ENCODE results near the gene MSANTD3.
"Not testable (repeated sequence)": the region's sequence is repeated elsewhere in the genome, so short reads cannot be mapped to it uniquely, and the experiment has no call there.

The MSANTD3 gene

GRCh38 chr9:100430286-100430940 is 3.5 kb downstream of the MSANTD3 start:
- no peak for DNase-seq

GRCh38 chr9:100431886-100432285 is 4.9 kb downstream of the MSANTD3 start:
- DNase-seq, result no peak

- DNase-seq, result no peak
Measured at GRCh38 chr9:100432736-100433135, 5.8 kb downstream of the MSANTD3 start.

- DNase-seq, result no peak
Measured at GRCh38 chr9:100436571-100436970, 9.6 kb downstream of the MSANTD3 start.

GRCh38 chr9:100437860-100438805 is 11.2 kb downstream of the MSANTD3 start:
- DNase-seq, result peak; percentile 71 to 79

GRCh38 chr9:100440071-100440470 is 13.1 kb downstream of the MSANTD3 start:
- DNase-seq, result no peak

- DNase-seq, result not testable (repeated sequence)
Measured at GRCh38 chr9:100440487-100440886, 13.5 kb downstream of the MSANTD3 start.

GRCh38 chr9:100441911-100442361 is 15.0 kb downstream of the MSANTD3 start:
- DNase-seq, result no peak

- no peak for DNase-seq
Measured at GRCh38 chr9:100443781-100444768, 17.1 kb downstream of the MSANTD3 start.

- DNase-seq, result no peak
Measured at GRCh38 chr9:100445161-100445902, 18.4 kb downstream of the MSANTD3 start.

GRCh38 chr9:100445903-100446549 is 19.1 kb downstream of the MSANTD3 start:
- DNase-seq, result no peak

GRCh38 chr9:100447041-100447440 is 20.1 kb downstream of the MSANTD3 start:
- no peak for DNase-seq

- no peak for DNase-seq
Measured at GRCh38 chr9:100448266-100448665, 21.3 kb downstream of the MSANTD3 start.

- DNase-seq, result no peak
Measured at GRCh38 chr9:100449420-100449819, 22.5 kb downstream of the MSANTD3 start.

GRCh38 chr9:100452894-100453293 is 26.0 kb downstream of the MSANTD3 start:
- no peak for DNase-seq

- DNase-seq, result no peak
Measured at GRCh38 chr9:100455470-100455869, 28.5 kb downstream of the MSANTD3 start.

GRCh38 chr9:100457517-100457916 is 30.6 kb downstream of the MSANTD3 start:
- DNase-seq, result no peak

- no peak for DNase-seq
Measured at GRCh38 chr9:100459963-100460362, 33.0 kb downstream of the MSANTD3 start.

- DNase-seq, result no peak
Measured at GRCh38 chr9:100465274-100465673, 38.3 kb downstream of the MSANTD3 start.

- no peak for DNase-seq
Measured at GRCh38 chr9:100465761-100466160, 38.8 kb downstream of the MSANTD3 start.

- no peak for DNase-seq
Measured at GRCh38 chr9:100466171-100466828, 39.4 kb downstream of the MSANTD3 start.

Measured in activated CD4-positive, alpha-beta T cell treated with anti-CD3 and anti-CD28 coated beads, Interleukin-2, amount 50 U/mL, for 48 hours (primary cell).